GM18517 (cell line): Measurements from ENCODE around the gene FBXW11.

Experiments
- ATAC-seq: cut with Tn5 transposase; IDR thresholded peaks from one replicate; pipeline ENCODE4 v1.9.1; 2021; ENCODE audit warnings: mild to moderate bottlenecking, moderate library complexity; ENCODE audit not compliant: unreplicated experiment

Gene FBXW11

GRCh38 chr5:171846323-171846722 is 160.1 kb downstream of the FBXW11 start:
- ATAC-seq, result no peak

GRCh38 chr5:171845857-171846256 is 160.6 kb downstream of the FBXW11 start:
- no peak for ATAC-seq

- no peak for ATAC-seq
Measured at GRCh38 chr5:171845040-171845630, 161.3 kb downstream of the FBXW11 start.

GRCh38 chr5:171842777-171843328 is 163.6 kb downstream of the FBXW11 start:
- ATAC-seq, result no peak

GRCh38 chr5:171841984-171842776 is 164.3 kb downstream of the FBXW11 start:
- no peak for ATAC-seq

GRCh38 chr5:171840711-171841522 is 165.5 kb downstream of the FBXW11 start:
- ATAC-seq, result no peak

GRCh38 chr5:171840066-171840465 is 166.4 kb downstream of the FBXW11 start:
- ATAC-seq, result no peak

GRCh38 chr5:171839112-171839511 is 167.3 kb downstream of the FBXW11 start:
- no peak for ATAC-seq

- no peak for ATAC-seq
Measured at GRCh38 chr5:171838066-171838465, 168.4 kb downstream of the FBXW11 start.

GRCh38 chr5:171837522-171837921 is 168.9 kb downstream of the FBXW11 start:
- no peak for ATAC-seq

GRCh38 chr5:171835066-171835465 is 171.4 kb downstream of the FBXW11 start:
- ATAC-seq, result no peak

- no peak for ATAC-seq
Measured at GRCh38 chr5:171834461-171834860, 172.0 kb downstream of the FBXW11 start.

- no peak for ATAC-seq
Measured at GRCh38 chr5:171832775-171833174, 173.7 kb downstream of the FBXW11 start.

GRCh38 chr5:171830686-171831085 is 175.8 kb downstream of the FBXW11 start:
- no peak for ATAC-seq

GRCh38 chr5:171827162-171827561 is 179.3 kb downstream of the FBXW11 start:
- no peak for ATAC-seq

GRCh38 chr5:171826132-171826531 is 180.3 kb downstream of the FBXW11 start:
- ATAC-seq, result no peak

- no peak for ATAC-seq
Measured at GRCh38 chr5:171825051-171825450, 181.4 kb downstream of the FBXW11 start.

GRCh38 chr5:171823269-171823668 is 183.2 kb downstream of the FBXW11 start:
- ATAC-seq, result no peak

GRCh38 chr5:171821286-171821685 is 185.2 kb downstream of the FBXW11 start:
- no peak for ATAC-seq

- ATAC-seq, result no peak
Measured at GRCh38 chr5:171820561-171820960, 185.9 kb downstream of the FBXW11 start.

GRCh38 chr5:171816666-171817065 is 189.8 kb downstream of the FBXW11 start:
- ATAC-seq, result no peak
